ENCODE data around the gene GRIN2A.

- no peak for TF ChIP-seq CTCF (IDR thresholded peaks at IDR 0.05)
- TF ChIP-seq POLR2A (IDR thresholded peaks at IDR 0.05), result no peak
Measured at GRCh38 chr16:9957002-9957401, 225.2 kb downstream of the GRIN2A start.

Measured in body of pancreas (tissue), 4 donors.